Adrenal gland (tissue), 12 donors: ENCODE results near the gene CLSTN1. TPM values are rescaled to one million over a fixed set of nuclear protein-coding genes. Genes with fewer than 3 reads are reported as not detected.
"Not testable (repeated sequence)": the region's sequence is repeated elsewhere in the genome, so short reads cannot be mapped to it uniquely, and the experiment has no call there.

Experiments
- DNase-seq, 7 donors: peaks; one replicate each; pipeline ENCODE4 v3.0.0-alpha.2; 2019 to 2020
- H3K27ac ChIP-seq, 5 donors: fragments of 200-600 bp; sonication (generic) in 4 of 5; 1 replicate in 3 of 5; 2 replicates in 2 of 5; pipeline versions ENCODE4 v1.5.1 to v1.8.0; 2016 to 2020; ENCODE audit warnings: mild to moderate bottlenecking in 1 of 5
- H3K27me3 ChIP-seq: fragments of 200-600 bp; 2 replicates; pipeline ENCODE4 v1.8.0; 2021
- H3K36me3 ChIP-seq, 2 donors: fragments of 200-600 bp; replicated peaks in 1 of 2; 1 replicate in 1 of 2; 2 replicates in 1 of 2; pipeline versions ENCODE4 v1.5.1 to v1.8.0; 2018 to 2022
- H3K4me1 ChIP-seq, 2 donors: fragments of 200-600 bp; replicated peaks in 1 of 2; 1 replicate in 1 of 2; 2 replicates in 1 of 2; pipeline versions ENCODE4 v1.5.1 to v1.8.0; 2018 to 2021
- H3K4me3 ChIP-seq, 4 donors: fragments of 200-600 bp; sonication (generic) in 3 of 4; one replicate each; pipeline ENCODE4 v1.5.1; 2016 to 2018
- H3K9me3 ChIP-seq, 3 donors: fragments of 200-600 bp; sonication (generic) in 1 of 3; replicated peaks in 1 of 3; 1 replicate in 2 of 3; 2 replicates in 1 of 3; pipeline versions ENCODE4 v1.5.1 to v1.8.0; 2016 to 2021
- CTCF ChIP-seq, 6 experiments: fragments of 450-650 bp in 4 of 6; fragments of 200-600 bp in 2 of 6; sonication (generic) in 1 of 6; IDR thresholded peaks; 1 replicate in 5 of 6; 2 replicates in 1 of 6; pipeline versions ENCODE4 v1.5.1 to v1.8.0; 2016 to 2021; ENCODE audit warnings: antibody characterized with exemption in 6 of 6, mild to moderate bottlenecking in 2 of 6, moderate library complexity in 1 of 6
- POLR2A ChIP-seq, 2 donors: fragments of 450-650 bp; IDR thresholded peaks; one replicate each; pipeline ENCODE4 v1.6.1; 2017; ENCODE audit warnings: antibody characterized with exemption in 2 of 2, mild to moderate bottlenecking in 2 of 2, moderate library complexity in 1 of 2
- WGBS, 4 donors: extraction: QIAGEN DNeasy Blood & Tissue Kit in 2 of 4; methylation state at CpG; one replicate each; pipeline versions ENCODE4 v1.1.5 to v1.1.7; 2013 to 2017; 5-methylcytosine and 5-hydroxymethylcytosine counted together
- intact Hi-C, 2 donors: fragments of 100-400 bp; cut with DNase I; formaldehyde crosslinking; loops; one replicate each; pipeline versions ENCODE4 v1.14.1 to v1.15.0; 2022 to 2023
- polyA plus RNA-seq, 3 donors: library from polyadenylated mRNA; stranded (reverse); fragments of 200-250 nt in 2 of 3; fragments of 350-450 nt in 1 of 3; fragmentation: Illumina TruSeq in 1 of 3; extraction: RNeasy Lipid Tissue Mini Kit (QIAGEN cat#74804) in 1 of 3; gene quantifications; one replicate each; pipeline ENCODE4 v1.2.3, GENCODE V29; 2013 to 2014
- total RNA-seq, 9 donors: library from RNA; depleted of rRNA in 4 of 9; stranded (reverse); fragments of >200 nt in 4 of 9; fragments of 120-200 nt in 1 of 9; fragmentation: NEBNext Ultra II Directional in 1 of 9; extraction: Animal tissue kit (Norgen Biotek cat#: 25700) in 1 of 9; gene quantifications; one replicate each; pipeline versions ENCODE4 v1.1.0 to v1.2.4, GENCODE V29; 2013 to 2023
- donor health status: healthy with polysubstance abuse.
- donor health status: Bipolar disorder and iron deficiency.
- donor health status: DM: yes; HTN: yes; CAD: no.
- donor health status: DM: no; HTN: no; CAD: no.
- donor health status: DM: no; HTN: no; CAD: no.
- donor health status: DM: yes; HTN: yes; CAD: no.

Gene CLSTN1
- total and polyA plus RNA-seq, 12 donors: 48.8 to 106 (median 77.9) TPM

DNA sequence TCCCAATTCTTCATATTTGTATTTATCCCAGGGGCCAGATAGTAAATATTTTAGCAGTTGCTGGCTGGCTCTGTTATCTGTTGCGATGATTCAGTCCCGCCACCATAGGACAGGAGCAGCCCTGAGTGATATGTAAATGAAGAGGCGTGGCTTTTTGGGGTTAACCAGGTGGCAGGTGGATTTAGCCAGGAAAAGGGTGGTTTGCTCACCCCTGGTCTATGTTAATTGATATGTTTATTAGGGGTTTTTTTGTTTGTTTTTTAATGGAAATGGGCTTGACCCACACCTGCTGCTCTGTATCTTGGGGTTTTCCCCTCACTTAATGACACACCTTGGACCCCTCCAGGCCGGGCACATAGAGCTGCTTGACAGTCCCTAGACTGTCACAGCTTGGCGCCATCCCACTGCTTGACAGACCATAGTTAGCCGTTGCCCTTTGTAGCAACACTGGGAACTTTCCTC lies 109.5 kb downstream of the CLSTN1 start:
- Histone ChIP-seq H3K36me3 (peaks cover 0 to 12% of the 10 kb centered on the region in 2 donors), H3K4me3 (no peak overlapping the region), H3K4me1 (peaks cover 0 to 15% of the 10 kb centered on the region in 2 donors), H3K9me3 (no peaks in the 10 kb centered on the region), H3K27ac (no peak overlapping the region), H3K27me3 (no peaks in the 10 kb centered on the region)
- WGBS, 4 donors: 66 to 80% (median 73%) methylated on average over 6 of the region's 6 CpGs
- DNase-seq: no peak
- intact Hi-C loops: no loop called here
- TF ChIP-seq CTCF (IDR thresholded peaks at IDR 0.05) (no peak), POLR2A (IDR thresholded peaks at IDR 0.05) (no peak)

- peaks cover 0 to 12% of the 10 kb centered on the region in 2 donors for H3K36me3 ChIP-seq
- H3K9me3 ChIP-seq, H3K4me3 ChIP-seq, H3K27me3 ChIP-seq, DNase-seq, intact Hi-C loops, H3K4me1 ChIP-seq, H3K27ac ChIP-seq: not testable (repeated sequence)
- 86 to 94% (median 92%) methylated on average over 7 of the region's 7 CpGs for WGBS, 4 donors
These were observed 111.0 kb downstream of the CLSTN1 start for GRCh38 chr1:9712767-9713166.

- no peak overlapping the region for H3K27ac ChIP-seq
- H3K27me3 ChIP-seq: no peaks in the 10 kb centered on the region
- no peaks in the 10 kb centered on the region for H3K4me1 ChIP-seq
- 82 to 90% (median 85%) methylated on average over 9 of the region's 9 CpGs for WGBS, 4 donors
- DNase-seq: no peak
- intact Hi-C loops: no loop called here
- no peak for TF ChIP-seq CTCF (IDR thresholded peaks at IDR 0.05)
- TF ChIP-seq POLR2A (IDR thresholded peaks at IDR 0.05): no peak
- H3K4me3 ChIP-seq: no peak overlapping the region
- H3K9me3 ChIP-seq: no peaks in the 10 kb centered on the region
- peaks cover 0 to 12% of the 10 kb centered on the region in 2 donors for H3K36me3 ChIP-seq
These were observed 112.2 kb downstream of the CLSTN1 start for GRCh38 chr1:9711466-9712020.

- Histone ChIP-seq H3K27me3 (no peaks in the 10 kb centered on the region), H3K36me3 (peaks cover 0 to 12% of the 10 kb centered on the region in 2 donors), H3K4me1 (no peaks in the 10 kb centered on the region), H3K9me3 (no peaks in the 10 kb centered on the region), H3K27ac (no peak overlapping the region), H3K4me3 (no peak overlapping the region)
- no peak for TF ChIP-seq POLR2A (IDR thresholded peaks at IDR 0.05)
- TF ChIP-seq CTCF (IDR thresholded peaks at IDR 0.05): no peak
- DNase-seq: no peak
- 90 to 94% (median 93%) methylated on average over 8 of the region's 8 CpGs for WGBS, 4 donors
- intact Hi-C loops: no loop called here
These were observed 113.7 kb downstream of the CLSTN1 start for GRCh38 chr1:9710037-9710436.

DNA sequence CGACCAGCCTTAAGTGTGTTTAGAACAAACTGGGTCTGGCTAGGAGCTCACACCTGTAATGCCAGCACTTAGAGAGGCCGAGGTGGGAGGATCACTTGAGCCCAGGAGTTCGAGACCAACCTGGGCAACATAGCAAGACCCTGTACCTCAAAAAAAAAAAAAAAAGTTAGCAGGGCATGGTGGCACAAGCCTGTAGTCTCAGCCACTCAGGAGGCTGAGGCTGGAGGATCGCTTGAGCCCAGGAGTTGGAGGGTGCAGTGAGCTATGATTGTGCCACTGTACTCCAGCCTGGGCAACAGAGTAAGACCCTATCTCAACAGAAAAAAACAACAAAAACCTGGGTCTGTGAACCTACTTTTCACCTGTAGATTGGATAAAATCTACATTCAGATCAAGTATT lies 117.6 kb downstream of the CLSTN1 start:
- Histone ChIP-seq H3K27ac (no peak overlapping the region), H3K4me3 (no peak overlapping the region), H3K36me3 (peaks cover 0 to 8% of the 10 kb centered on the region in 2 donors), H3K4me1 (no peaks in the 10 kb centered on the region), H3K9me3 (no peaks in the 10 kb centered on the region), H3K27me3 (no peaks in the 10 kb centered on the region)
- intact Hi-C loops: no loop called here
- 90 to 95% (median 93%) methylated on average over 4 of the region's 4 CpGs for WGBS, 4 donors
- TF ChIP-seq POLR2A (IDR thresholded peaks at IDR 0.05) (no peak), CTCF (IDR thresholded peaks at IDR 0.05) (no peak)
- no peak for DNase-seq
